Epithelial cell of esophagus (primary cell): Measurements from ENCODE around the gene ANKRD33.

ENCODE experiments used
- DNase-seq: peaks from one replicate; pipeline ENCODE4 v3.0.0; 2010; ENCODE audit warnings: low read depth
- H3K4me3 ChIP-seq: 2 replicates; pipeline ENCODE4 v1.5.1; 2011; ENCODE audit warnings: mild to moderate bottlenecking, low read length, control low read depth
- TF ChIP-seq, protein P1 (sequence below): IDR thresholded peaks from 2 replicates; pipeline ENCODE4 v1.5.1; 2011; ENCODE audit warnings: low read depth, mild to moderate bottlenecking, low read length, control low read depth, inconsistent platforms; ENCODE audit not compliant: insufficient read depth; ENCODE audit errors: missing control alignments

ANKRD33 gene

DNA sequence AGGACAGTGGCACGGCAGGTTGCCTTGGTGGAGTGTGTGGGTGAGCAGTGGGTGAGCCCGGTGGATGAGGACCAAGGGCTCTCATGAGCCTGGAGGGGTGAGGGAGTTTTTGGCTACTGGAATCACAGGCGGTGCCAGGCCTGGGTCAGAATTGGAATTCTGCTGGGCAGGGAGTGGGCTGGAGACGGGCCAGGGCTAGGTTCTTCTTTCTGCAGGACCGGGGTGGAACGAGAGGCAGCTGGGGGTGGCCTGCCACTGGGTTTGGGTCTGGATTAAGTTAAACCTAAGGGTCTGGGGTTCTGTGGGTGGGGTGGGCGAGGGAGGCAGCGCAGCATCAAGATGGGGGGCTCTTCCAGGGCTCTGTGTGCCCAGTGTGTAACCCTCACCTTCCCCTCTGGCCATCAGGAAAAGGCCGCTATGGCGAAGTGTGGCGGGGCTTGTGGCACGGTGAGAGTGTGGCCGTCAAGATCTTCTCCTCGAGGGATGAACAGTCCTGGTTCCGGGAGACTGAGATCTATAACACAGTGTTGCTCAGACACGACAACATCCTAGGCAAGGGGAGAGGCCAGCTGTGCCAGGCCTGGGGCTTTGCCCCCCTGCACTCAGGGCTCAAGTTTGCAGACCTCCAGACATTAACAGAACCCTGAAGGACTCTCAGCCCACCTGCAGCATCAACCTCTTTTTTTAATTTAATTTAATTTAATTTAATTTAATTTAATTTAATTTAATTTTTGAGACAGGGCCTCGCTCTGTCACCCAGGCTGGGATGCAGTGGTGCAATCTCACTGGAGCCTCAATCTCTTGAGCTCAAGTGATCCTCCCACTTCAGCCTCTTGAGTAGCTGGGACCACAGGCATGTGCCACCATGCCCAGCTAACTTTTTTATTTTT lies 26.4 kb downstream of the ANKRD33 start:
- DNase-seq: no peak
- no peak overlapping the region for H3K4me3 ChIP-seq
- TF ChIP-seq, protein P1, sequence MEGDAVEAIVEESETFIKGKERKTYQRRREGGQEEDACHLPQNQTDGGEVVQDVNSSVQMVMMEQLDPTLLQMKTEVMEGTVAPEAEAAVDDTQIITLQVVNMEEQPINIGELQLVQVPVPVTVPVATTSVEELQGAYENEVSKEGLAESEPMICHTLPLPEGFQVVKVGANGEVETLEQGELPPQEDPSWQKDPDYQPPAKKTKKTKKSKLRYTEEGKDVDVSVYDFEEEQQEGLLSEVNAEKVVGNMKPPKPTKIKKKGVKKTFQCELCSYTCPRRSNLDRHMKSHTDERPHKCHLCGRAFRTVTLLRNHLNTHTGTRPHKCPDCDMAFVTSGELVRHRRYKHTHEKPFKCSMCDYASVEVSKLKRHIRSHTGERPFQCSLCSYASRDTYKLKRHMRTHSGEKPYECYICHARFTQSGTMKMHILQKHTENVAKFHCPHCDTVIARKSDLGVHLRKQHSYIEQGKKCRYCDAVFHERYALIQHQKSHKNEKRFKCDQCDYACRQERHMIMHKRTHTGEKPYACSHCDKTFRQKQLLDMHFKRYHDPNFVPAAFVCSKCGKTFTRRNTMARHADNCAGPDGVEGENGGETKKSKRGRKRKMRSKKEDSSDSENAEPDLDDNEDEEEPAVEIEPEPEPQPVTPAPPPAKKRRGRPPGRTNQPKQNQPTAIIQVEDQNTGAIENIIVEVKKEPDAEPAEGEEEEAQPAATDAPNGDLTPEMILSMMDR: no peak

DNA sequence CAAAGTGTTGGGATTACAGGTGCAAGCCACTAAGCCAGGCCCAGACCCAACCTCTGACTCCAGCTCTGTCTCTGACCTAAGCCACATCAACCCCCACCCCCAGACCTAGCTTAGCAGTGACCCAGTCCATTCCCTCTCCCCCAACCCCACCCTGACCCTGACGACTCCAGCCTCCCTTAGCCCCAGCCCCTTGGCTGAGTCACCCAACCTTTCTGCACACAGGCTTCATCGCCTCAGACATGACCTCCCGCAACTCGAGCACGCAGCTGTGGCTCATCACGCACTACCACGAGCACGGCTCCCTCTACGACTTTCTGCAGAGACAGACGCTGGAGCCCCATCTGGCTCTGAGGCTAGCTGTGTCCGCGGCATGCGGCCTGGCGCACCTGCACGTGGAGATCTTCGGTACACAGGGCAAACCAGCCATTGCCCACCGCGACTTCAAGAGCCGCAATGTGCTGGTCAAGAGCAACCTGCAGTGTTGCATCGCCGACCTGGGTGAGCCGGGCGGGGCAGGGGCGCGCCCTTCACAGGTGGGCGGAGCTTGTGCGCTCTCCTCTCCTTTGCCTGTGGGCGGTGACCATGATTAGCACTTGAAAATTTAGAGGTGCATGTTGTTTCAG lies 27.2 kb downstream of the ANKRD33 start:
- TF ChIP-seq, protein P1: no peak
- H3K4me3 ChIP-seq: no peak overlapping the region

DNA sequence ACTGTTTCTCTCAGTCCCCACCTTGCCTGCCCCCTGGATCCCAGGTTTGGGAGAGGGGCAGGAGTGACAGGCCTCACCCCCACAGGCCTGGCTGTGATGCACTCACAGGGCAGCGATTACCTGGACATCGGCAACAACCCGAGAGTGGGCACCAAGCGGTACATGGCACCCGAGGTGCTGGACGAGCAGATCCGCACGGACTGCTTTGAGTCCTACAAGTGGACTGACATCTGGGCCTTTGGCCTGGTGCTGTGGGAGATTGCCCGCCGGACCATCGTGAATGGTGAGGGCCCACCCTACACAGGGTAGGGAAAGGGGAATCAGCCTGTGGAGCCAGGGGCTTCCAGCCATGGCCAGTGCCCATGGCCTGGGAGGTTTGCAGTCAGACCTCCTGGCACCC lies 28.0 kb downstream of the ANKRD33 start:
- no peak for DNase-seq
- H3K4me3 ChIP-seq: no peak overlapping the region
- TF ChIP-seq, protein P1: no peak

More for the DNA sequence above, 27.2 kb downstream of the ANKRD33 start:
- DNase-seq: no peak

DNA sequence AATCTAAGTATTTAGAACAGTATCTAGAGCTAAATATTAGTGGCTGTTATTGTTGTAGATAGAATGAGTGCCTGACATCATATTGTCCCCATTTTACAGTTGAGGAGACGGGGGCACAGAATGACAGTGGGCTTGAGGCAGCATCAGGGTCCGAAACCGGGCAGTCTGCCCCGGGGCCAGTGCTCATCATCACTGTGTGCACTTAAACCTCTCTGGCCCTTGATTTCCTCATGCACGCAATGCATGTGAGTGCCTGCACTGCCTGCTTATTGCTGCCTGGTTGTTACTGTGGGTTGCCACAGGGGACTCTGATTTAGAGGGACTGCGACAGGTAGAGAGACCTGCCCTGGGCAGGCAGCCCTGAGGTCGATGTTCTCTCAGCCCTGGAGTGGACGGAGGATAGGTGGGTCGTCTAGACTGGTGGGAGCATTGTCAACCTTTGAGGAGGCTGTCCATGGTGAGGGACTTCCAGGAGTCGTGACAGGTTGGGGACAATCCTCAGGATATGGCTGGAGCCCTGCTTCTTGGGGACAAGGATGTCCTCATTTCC lies 29.2 kb downstream of the ANKRD33 start:
- DNase-seq: no peak
- no peak overlapping the region for H3K4me3 ChIP-seq
- TF ChIP-seq, protein P1: no peak

DNA sequence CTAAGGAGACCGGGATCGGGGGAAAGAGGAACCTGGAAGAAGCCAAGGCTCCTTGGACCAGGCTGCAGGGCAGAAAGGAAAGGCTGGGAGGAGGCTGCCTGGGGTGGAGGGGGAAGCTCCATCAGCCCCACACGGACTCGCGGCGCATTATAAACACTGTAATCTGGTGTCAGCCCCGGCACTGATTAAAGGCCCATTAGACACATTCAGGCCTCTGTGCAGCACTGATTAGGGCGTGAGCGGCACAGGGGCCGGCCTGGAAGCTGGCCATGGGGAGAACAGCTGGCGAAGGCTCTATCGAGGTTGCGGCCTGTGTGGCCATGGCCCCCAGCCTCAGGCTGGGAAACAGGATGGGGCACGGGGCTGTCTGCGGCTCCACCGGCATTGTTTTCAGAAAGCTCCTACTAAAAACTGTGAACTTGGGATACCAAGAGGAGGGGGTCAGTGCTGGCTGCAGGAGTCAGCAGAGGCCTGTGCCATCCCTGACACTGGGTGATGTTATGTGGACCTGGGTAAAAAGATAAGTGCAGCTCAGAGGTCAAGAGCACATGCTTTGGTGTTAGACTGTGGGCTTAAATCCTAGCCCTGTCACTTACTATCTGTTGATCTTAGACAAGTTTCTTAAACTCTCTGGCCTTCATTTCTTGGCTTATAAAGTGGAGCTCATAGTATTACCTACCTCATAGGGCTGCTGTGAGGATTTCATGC lies 30.0 kb downstream of the ANKRD33 start:
- no peak overlapping the region for H3K4me3 ChIP-seq
- no peak for DNase-seq
- TF ChIP-seq, protein P1: no peak

DNA sequence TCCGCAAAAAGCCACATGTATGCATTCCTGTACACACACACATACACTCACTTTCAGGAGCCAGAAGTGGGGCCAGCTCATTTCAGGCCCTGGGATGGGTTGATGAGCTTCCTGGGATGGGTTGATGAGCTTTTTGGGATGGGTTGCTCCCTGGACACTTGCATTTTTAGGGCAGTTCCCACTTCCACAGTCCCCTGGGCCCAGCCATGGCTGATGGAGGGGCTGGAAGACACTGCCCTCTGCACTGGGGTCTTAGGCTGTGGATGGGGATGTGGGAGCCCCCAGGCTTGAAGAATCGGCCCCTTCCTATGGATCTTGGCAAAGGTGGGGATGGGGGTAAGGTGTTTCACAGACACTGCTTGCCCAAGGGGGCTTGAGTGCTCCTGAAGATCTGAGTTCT lies 32.1 kb downstream of the ANKRD33 start:
- H3K4me3 ChIP-seq: no peak overlapping the region
- no peak for DNase-seq
- TF ChIP-seq, protein P1: no peak
